NCI-H1092 (cell line): ENCODE data around the gene SETMAR.

Experiments used
- DNase-seq: peaks from one replicate; lab custom pipeline; 2025; lab: John Stamatoyannopoulos, UW

The SETMAR gene

DNA sequence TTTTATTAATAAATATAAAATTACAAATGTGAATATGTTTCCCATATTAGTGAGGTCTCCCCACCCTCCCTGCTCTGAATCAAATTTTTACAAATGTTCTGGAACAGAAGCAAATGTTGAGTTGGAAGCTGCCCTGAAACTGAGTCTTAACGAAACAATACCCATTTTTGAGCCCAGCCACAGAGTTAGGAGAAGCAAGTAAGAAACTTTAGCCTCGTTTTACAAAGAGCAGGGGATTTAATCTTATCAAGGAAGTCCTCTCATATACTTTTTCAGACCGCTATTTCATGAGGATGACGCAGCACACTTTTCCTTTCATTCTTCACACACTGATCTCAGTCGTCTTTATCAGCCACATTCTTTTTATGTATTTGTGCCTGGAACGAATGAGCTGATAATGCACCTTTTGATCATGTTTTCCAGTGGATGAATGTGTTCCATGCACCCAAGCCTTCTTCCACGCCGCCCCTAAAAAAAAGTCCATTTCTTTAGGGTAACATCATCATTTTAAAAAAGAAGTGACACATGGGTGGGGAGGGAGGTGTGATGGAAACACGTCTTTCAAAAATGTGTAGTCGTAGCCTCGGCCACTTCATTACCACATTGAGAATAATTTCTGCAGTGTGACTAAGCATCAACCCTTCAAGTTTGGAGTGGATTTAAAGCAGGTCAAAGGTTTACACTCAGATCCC is 48.1 kb downstream of the SETMAR start:
- no peak for DNase-seq

DNA sequence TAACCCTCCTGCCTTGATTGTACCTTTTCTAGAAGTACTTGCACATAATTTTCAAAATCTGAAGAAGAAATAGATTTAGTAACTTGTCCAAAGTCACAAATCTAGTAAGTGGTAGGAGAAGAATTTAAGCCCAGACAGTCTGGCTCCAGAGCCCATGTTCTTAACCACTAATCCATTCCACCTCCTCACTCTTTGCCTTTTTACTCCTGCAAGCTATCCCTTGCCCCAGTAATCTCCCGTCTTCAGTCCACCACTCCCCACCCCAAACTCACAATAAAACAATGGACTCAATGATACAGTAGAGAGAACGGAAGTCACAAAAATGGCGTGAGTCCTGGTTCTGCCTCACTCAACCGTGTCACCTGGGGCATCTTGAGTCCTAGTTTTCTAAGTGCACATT is 48.7 kb downstream of the SETMAR start:
- no peak for DNase-seq

DNA sequence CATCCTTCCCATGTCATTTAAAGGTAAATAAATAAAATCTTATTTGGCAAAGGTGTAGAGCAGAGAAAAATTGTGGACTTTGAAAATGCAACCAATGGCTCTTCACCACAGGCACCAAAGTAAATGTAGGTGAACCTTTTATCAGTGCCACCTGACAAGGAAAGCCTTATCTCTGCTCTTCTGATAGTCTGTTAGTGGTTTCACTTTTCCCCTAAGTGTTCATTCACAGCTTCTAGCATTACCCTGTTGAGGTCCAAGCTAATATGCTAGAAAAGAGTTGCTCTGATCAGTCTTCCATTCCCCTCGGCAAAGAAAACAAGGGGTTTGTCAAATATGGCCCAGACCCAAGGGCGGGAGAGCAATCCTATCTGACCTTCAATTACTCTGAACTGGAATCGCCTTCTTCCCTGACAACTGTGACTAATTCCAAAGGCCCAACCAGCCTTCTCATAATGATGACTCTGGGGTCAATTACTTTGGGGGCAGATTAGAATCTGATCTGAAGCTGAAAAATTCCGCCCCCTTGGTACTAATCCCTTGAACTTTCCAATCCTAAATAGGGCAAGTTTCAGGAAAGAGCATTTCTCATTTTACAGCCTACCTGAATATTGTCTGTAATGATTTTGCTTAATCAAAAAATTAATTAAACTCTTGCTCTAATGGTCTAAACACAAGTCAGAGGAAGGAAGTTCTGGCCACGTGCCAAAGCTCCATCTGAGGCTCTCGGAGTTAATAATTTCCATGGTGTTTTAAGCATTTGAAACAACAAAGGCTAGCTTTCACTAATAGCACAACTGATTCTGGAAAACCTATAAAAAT is 52.4 kb downstream of the SETMAR start:
- no peak for DNase-seq

GRCh38 chr3:4356220-4356540 is 53.0 kb downstream of the SETMAR start:
- DNase-seq = no peak

- DNase-seq = no peak
Measured at GRCh38 chr3:4356546-4357410, 53.6 kb downstream of the SETMAR start.

DNA sequence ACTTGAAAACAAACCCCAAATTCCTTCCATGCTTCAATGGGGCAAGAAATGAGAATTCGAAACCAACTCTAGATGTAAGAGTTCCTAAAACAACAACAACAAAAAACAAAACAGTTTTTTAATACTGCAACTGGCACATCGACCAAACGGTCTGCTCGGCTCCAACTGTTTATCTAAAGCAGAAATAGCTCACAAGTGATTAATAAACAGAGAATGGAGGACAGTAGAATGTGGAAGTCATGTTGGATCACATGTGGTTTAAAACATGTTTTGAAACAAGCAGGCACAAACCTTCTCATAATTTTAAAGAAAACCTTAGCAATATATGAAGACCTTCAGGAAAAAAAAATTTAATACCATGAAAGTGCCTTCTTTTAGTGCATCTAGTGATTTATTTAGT is 55.1 kb downstream of the SETMAR start:
- DNase-seq = no peak

DNA sequence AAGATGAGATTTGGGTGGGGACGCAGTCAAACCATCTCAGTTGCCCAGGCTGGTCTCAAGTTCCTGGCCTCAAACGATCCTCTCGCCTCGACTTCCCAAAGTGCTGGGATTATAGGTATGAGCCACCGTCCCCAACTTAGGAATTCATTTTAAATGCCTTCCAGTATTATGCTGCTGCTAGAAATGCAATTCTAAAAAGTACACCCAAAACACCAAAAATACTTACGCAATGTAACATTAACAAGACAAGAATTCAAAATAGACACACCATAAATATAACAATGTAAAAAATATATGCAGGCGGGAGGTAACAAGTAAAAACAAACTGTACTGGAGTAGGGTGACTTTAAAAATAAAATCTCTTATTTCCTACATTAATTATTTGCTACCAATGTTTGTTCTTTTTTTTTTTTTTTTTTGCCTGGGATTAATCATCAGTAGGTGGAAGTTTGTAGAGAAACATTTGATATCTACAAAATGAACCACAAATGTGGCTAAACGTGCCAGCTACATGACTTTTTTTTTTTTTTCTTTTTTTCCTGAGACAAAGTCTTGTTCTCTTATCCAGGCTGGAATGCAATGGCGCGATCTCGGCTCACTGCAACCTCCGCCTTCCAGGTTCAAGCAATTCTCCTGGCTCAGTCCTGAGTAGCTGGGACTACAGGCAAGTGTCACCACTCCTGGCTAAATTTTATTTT is 56.8 kb downstream of the SETMAR start:
- DNase-seq = no peak

DNA sequence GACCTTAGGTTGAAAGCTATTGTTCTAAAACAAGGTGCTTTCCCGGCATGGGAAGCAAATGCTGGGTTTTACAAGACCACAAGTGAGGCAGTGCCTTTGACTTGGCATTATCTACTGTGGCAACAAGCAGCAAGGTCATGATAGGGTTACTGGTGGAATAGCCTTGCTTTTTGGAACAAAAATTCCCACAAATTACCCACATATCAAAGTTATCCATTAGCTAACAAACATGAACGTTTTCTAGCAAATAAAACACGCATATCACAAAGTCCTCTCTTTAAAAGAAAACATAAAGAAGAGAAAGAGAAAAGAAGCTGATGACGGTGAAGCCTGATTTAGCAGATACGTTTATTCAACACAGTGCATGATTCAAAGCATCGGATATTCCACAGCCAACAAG is 57.6 kb downstream of the SETMAR start:
- no peak for DNase-seq

- DNase-seq = no peak
Measured at GRCh38 chr3:4362523-4362922, 59.4 kb downstream of the SETMAR start.
